CD4-positive, alpha-beta T cell treated with Interleukin-17A for 4 hours (primary cell): ENCODE results near the gene VWA5B1.
A peak's percentile ranks its signal among the peaks of the same experiment; 100 is the strongest.

Experiments used
- DNase-seq: peaks from one replicate; pipeline ENCODE4 v3.0.0-alpha.2; 2020; ENCODE audit warnings: mixed read lengths

VWA5B1 gene

GRCh38 chr1:20371883-20372282 lies 81.2 kb downstream of the VWA5B1 start:
- DNase-seq: no peak

DNA sequence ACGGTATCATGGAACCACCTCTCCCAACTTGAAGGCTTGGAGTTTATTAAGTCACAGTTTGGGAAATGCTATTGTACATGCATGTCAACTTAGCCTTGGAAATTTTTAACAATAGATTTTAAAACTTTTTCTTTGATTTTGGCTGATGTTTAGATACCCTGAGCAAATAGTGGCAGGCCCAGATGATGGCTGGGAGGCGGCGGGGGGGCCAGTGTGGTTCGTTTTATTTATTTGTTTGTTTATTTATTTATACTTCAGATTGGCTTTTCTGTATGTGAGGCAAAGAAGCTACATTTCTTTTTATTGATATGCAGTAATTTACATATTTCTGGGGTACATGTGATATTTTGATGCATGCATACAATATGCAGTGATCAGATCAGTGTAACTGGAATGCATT lies 82.0 kb downstream of the VWA5B1 start:
- DNase-seq: no peak

- DNase-seq: no peak
Observed at GRCh38 chr1:20373286-20373685, 82.6 kb downstream of the VWA5B1 start.

- DNase-seq: no peak
Observed at GRCh38 chr1:20373764-20374163, 83.1 kb downstream of the VWA5B1 start.

- DNase-seq: no peak
Observed at GRCh38 chr1:20375563-20375962, 84.9 kb downstream of the VWA5B1 start.

GRCh38 chr1:20376171-20376570 lies 85.5 kb downstream of the VWA5B1 start:
- DNase-seq: no peak

GRCh38 chr1:20376880-20377494 lies 86.3 kb downstream of the VWA5B1 start:
- DNase-seq: peak; percentile 55

- DNase-seq: no peak
Observed at GRCh38 chr1:20377516-20378270, 87.0 kb downstream of the VWA5B1 start.

GRCh38 chr1:20379075-20379474 lies 88.4 kb downstream of the VWA5B1 start:
- no peak for DNase-seq

- no peak for DNase-seq
Observed at GRCh38 chr1:20380175-20380574, 89.5 kb downstream of the VWA5B1 start.

GRCh38 chr1:20380616-20381035 lies 90.0 kb downstream of the VWA5B1 start:
- no peak for DNase-seq

GRCh38 chr1:20381045-20381641 lies 90.5 kb downstream of the VWA5B1 start:
- DNase-seq: no peak

- DNase-seq: no peak
Observed at GRCh38 chr1:20381961-20382360, 91.3 kb downstream of the VWA5B1 start.

- DNase-seq: no peak
Observed at GRCh38 chr1:20382711-20383110, 92.0 kb downstream of the VWA5B1 start.

DNA sequence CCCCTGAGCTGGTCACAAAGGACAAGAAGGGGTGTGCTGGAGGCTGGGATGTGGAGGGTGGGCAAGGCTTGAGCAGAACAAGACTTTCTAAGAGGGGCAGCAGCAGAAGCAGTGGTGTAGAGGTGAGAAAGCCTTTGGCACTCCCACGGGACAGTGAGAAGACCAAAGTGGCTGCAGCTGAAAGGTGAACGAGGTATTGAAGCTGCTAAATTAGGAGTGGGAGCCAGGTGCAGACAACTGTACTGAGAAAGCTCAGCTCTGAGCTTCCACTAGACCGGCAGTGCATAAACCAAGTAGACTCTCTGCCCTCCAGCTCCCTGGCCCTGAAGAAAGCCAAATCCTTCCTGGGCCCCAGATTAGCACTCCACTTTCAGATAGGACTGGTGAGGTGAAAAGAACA lies 93.0 kb downstream of the VWA5B1 start:
- no peak for DNase-seq

- DNase-seq: no peak
Observed at GRCh38 chr1:20385630-20386029, 95.0 kb downstream of the VWA5B1 start.

GRCh38 chr1:20386323-20387081 lies 95.8 kb downstream of the VWA5B1 start:
- DNase-seq: no peak

DNA sequence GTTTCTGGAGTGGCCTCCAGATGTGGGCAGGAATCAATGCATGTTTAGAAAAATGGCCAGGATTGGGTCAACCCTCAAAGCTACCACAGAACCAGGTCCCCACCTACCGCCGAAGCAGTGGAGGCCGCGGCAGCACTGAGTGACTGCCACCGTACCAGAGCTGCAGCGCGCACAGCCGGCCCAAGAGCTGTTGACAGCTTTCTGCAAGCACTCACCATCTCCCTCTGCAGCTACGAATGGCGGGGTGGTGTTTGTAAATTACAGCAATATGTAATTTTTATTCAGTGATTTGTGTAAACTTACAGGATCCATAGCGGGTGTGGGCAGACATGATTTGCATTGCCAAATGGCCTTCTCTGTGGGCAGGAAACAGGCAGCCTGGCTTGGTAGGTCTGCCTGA lies 98.9 kb downstream of the VWA5B1 start:
- DNase-seq: no peak

DNA sequence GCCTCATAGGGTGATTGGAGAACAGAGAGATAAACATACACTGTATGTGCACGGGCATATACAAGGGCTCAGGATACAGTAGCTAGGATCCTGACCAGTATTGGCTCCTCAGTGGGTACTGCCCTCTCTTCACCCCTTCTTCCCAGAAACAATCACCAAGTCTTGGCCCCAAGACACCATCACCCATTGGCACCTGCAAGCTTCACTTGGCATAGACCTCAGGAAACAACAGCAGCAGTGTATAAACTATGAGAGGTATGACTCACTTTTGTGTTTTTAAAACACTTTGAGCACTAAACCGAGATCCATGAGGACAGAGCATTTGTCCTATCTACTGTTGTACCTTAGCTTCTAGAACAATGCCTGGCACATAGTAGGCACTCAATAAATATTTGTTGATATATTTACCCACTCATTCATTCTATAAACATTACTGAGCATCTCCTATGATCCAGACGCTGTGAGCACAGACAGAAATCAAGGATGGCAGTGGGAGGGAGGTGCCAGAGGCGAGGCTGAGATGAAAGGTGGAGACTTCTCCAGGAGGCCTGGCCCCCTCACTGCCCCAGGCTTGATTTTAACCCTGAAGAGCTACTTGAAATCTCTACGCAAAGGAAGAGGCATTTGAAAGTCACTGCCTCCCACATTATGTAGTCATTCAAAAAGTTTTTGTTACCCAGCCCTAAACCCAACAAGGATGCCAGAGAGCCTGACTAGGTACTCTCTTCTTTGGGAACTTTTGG lies 100.1 kb downstream of the VWA5B1 start:
- DNase-seq: no peak

- no peak for DNase-seq
Observed at GRCh38 chr1:20395255-20395654, 104.6 kb downstream of the VWA5B1 start.

DNA sequence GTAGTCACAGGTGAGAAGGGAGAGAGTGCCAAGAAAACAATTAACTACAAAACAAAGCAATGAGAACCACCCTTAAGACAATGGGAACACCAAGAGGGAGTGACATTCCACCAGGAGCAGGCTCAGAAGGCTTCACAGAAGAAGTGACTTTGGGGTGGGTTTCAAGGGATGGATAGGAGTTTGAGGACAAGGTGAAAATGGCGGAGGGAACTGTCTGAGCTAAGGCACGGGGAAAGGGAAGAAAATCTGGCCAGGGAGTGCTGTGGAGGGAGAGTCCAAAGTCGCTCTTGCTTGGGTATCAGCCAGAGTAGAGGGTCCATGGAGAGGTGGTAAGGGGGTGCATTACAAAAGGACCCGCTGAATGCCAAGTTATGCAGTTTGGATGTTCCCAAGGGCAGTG lies 108.1 kb downstream of the VWA5B1 start:
- DNase-seq: no peak

DNA sequence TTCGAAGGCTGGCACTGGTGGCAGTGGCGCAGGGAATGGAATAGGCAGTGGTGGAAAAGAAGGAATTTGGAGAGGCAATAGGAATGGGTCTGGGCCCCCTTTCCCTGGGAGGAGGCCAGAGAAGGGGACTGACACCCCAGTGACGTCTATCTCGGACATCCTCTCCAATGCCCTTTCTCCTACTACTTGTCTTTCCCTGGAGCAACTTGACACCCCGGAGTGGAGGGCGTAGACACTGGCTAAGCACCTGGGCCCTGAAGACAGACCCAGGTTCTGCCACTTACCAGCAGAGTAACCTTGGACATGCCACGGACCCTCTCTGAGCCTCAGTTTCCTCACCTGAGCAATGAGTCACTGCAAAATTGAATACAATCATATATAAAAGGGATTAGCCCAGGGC lies 108.5 kb downstream of the VWA5B1 start:
- DNase-seq: no peak
